ENCODE results near the gene CHN1. TPM values are rescaled to one million over a fixed set of nuclear protein-coding genes. Genes with fewer than 3 reads are reported as not detected.

Gene CHN1
- total and polyA plus RNA-seq, 3 donors from 2014 or later = 30.1 to 47.7 (median 42.6) TPM

DNA sequence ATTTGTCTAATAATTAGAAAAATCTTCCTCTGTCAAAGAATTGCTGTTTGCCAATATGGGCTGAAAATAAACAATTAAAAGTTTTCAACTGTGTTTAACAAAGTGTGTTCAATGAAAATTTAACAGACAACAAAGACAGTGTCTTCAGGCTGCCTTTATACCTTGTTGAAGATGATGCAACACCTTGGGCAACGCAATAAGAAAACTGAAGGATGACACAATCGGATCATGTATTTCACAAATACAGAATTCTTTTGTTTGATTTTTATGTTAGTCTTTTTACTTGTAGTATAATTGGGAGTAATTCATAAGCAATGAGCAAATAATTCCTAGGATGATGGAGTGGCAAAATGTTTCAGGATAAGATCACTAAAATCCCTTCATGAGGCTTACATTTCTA lies 27.8 kb downstream of the CHN1 start:
- no peak for DNase-seq
- Histone ChIP-seq H3K9me3 (no peaks in the 10 kb centered on the region), H3K4me3 (no peak overlapping the region), H3K4me1 (no peaks in the 10 kb centered on the region), H3K27ac (no peak overlapping the region), H3K36me3 (ENCODE audit: low read depth, missing control alignments) (no peaks in the 10 kb centered on the region), H3K27me3 (no peaks in the 10 kb centered on the region)
- TF ChIP-seq, protein P1, sequence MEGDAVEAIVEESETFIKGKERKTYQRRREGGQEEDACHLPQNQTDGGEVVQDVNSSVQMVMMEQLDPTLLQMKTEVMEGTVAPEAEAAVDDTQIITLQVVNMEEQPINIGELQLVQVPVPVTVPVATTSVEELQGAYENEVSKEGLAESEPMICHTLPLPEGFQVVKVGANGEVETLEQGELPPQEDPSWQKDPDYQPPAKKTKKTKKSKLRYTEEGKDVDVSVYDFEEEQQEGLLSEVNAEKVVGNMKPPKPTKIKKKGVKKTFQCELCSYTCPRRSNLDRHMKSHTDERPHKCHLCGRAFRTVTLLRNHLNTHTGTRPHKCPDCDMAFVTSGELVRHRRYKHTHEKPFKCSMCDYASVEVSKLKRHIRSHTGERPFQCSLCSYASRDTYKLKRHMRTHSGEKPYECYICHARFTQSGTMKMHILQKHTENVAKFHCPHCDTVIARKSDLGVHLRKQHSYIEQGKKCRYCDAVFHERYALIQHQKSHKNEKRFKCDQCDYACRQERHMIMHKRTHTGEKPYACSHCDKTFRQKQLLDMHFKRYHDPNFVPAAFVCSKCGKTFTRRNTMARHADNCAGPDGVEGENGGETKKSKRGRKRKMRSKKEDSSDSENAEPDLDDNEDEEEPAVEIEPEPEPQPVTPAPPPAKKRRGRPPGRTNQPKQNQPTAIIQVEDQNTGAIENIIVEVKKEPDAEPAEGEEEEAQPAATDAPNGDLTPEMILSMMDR (IDR thresholded peaks at IDR 0.05) = no peak
- TF ChIP-seq POLR2A (IDR thresholded peaks at IDR 0.05) = no peak
- WGBS, 2 donors = 95 to 97% methylated on average over 2 of the region's 2 CpGs
- intact Hi-C loops (cut with DNase I; ENCODE audit: low total_unique reads) = no loop called here

DNA sequence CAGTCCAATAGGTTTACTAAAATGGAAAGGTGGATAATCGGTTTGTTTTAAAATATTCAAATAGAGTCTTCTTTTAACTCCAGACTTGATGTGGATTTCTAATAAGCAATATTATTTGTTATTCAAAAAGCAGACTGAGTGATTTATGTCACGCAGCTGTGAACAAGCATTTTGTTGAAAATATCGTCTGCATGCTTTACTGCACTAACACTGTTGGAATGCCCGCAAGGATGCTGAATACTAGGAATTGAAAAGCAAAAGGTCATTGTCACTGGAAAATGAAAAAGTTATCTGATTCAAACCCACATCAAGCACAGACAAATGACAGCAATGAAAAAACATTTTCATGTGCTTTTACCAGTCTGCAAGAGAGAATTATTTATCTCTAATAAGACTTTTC lies 31.1 kb downstream of the CHN1 start:
- no peaks in the 10 kb centered on the region for H3K27me3 ChIP-seq
- no peaks in the 10 kb centered on the region for H3K9me3 ChIP-seq
- H3K4me3 ChIP-seq = no peak overlapping the region
- H3K27ac ChIP-seq = no peak overlapping the region
- DNase-seq = no peak
- 90 to 94% methylated on average over 4 of the region's 4 CpGs for WGBS, 2 donors
- no peak for TF ChIP-seq POLR2A (IDR thresholded peaks at IDR 0.05)
- TF ChIP-seq, protein P1 (IDR thresholded peaks at IDR 0.05) = no peak
- no peaks in the 10 kb centered on the region for H3K36me3 ChIP-seq (ENCODE audit: low read depth, missing control alignments)
- intact Hi-C loops (cut with DNase I; ENCODE audit: low total_unique reads) = no loop called here
- no peaks in the 10 kb centered on the region for H3K4me1 ChIP-seq

- Histone ChIP-seq H3K9me3 (no peaks in the 10 kb centered on the region), H3K4me1 (no peaks in the 10 kb centered on the region), H3K27ac (no peak overlapping the region), H3K27me3 (no peaks in the 10 kb centered on the region), H3K4me3 (no peak overlapping the region), H3K36me3 (ENCODE audit: low read depth, missing control alignments) (no peaks in the 10 kb centered on the region)
- no peak for DNase-seq
- TF ChIP-seq, protein P1 (IDR thresholded peaks at IDR 0.05) = no peak
- TF ChIP-seq POLR2A (IDR thresholded peaks at IDR 0.05) = no peak
- intact Hi-C loops (cut with DNase I; ENCODE audit: low total_unique reads) = no loop called here
Measured at GRCh38 chr2:174972924-174973323, 32.3 kb downstream of the CHN1 start.

GRCh38 chr2:174971868-174972781 lies 33.1 kb downstream of the CHN1 start:
- Histone ChIP-seq H3K4me3 (no peak overlapping the region), H3K36me3 (ENCODE audit: low read depth, missing control alignments) (no peaks in the 10 kb centered on the region), H3K9me3 (no peaks in the 10 kb centered on the region), H3K27ac (no peak overlapping the region), H3K27me3 (no peaks in the 10 kb centered on the region), H3K4me1 (peaks cover 3% of the 10 kb centered on the region)
- no peak for DNase-seq
- TF ChIP-seq, protein P1 (IDR thresholded peaks at IDR 0.05) = no peak
- TF ChIP-seq POLR2A (IDR thresholded peaks at IDR 0.05) = no peak
- 65 to 72% methylated on average over 7 of the region's 7 CpGs for WGBS, 2 donors
- intact Hi-C loops (cut with DNase I; ENCODE audit: low total_unique reads) = no loop called here

- no peak overlapping the region for H3K27ac ChIP-seq
- no peaks in the 10 kb centered on the region for H3K27me3 ChIP-seq
- no peak overlapping the region for H3K4me3 ChIP-seq
- no peak for TF ChIP-seq POLR2A (IDR thresholded peaks at IDR 0.05)
- TF ChIP-seq, protein P1 (IDR thresholded peaks at IDR 0.05) = no peak
- intact Hi-C loops (cut with DNase I; ENCODE audit: low total_unique reads) = no loop called here
- 95 to 97% methylated on average over 1 of the region's 1 CpG for WGBS, 2 donors
- H3K9me3 ChIP-seq = no peaks in the 10 kb centered on the region
- no peak for DNase-seq
- no peaks in the 10 kb centered on the region for H3K36me3 ChIP-seq (ENCODE audit: low read depth, missing control alignments)
- H3K4me1 ChIP-seq = peaks cover 3% of the 10 kb centered on the region
Measured at GRCh38 chr2:174970092-174970491, 35.1 kb downstream of the CHN1 start.

All from testis (tissue), 3 donors.